Measurements from ENCODE around the gene COX6B1.

Gene COX6B1

DNA sequence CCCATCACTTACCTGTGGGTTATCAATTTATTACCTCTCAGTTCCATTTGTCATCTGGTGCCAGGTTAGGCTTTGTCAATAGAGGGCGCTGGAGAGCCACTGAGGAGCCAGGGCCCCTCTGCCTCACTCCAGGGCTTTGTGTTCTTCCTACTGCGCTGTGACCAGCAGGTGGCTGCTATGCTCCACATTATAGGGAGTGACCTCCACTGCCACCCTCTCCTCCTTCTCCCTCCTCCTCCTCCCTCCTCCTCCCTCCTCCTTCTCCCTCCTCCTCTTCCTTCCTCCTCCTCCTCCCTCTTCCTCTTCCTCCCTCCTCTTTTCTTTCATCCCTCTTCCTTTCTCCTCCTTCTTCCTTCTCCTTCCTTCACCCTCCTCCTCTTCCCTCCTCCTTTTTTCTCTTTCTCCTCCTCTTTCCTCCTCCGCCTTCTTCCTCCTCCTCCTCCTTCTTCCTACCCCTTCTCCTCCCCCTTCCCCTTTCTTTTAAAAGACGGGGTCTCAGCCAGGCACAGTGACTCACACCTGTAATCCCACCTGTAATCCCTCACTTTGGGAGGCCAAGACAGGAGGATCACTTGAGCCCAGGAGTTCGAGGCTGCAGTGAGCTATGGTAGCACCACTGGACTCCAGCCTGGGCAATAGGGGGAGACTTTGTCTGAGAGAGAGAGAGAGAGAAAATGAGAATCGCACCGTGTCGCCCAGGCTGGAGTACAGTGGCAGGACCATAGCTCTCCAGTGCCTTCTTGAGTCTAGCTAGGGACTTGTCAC lies 45.9 kb downstream of the COX6B1 start:
- TF ChIP-seq, protein P1, sequence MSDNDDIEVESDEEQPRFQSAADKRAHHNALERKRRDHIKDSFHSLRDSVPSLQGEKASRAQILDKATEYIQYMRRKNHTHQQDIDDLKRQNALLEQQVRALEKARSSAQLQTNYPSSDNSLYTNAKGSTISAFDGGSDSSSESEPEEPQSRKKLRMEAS (IDR thresholded peaks at IDR 0.05), result no peak
- TF ChIP-seq EP300 (IDR thresholded peaks at IDR 0.05; ENCODE audit: borderline replicate concordance), result no peak
- TF ChIP-seq, protein P2, sequence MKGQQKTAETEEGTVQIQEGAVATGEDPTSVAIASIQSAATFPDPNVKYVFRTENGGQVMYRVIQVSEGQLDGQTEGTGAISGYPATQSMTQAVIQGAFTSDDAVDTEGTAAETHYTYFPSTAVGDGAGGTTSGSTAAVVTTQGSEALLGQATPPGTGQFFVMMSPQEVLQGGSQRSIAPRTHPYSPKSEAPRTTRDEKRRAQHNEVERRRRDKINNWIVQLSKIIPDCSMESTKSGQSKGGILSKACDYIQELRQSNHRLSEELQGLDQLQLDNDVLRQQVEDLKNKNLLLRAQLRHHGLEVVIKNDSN (IDR thresholded peaks at IDR 0.05), result no peak
- no peak for TF ChIP-seq EGR1 (IDR thresholded peaks at IDR 0.05)
- no peak for TF ChIP-seq CEBPB (IDR thresholded peaks at IDR 0.05)
- peak; percentile 96 for TF ChIP-seq RAD21 (IDR thresholded peaks at IDR 0.05; ENCODE audit: low read depth)
- TF ChIP-seq YY1 (IDR thresholded peaks at IDR 0.05; ENCODE audit: low read depth), result 0 out of 2 replicates have a peak, but pooled peaks have one; percentile 20

DNA sequence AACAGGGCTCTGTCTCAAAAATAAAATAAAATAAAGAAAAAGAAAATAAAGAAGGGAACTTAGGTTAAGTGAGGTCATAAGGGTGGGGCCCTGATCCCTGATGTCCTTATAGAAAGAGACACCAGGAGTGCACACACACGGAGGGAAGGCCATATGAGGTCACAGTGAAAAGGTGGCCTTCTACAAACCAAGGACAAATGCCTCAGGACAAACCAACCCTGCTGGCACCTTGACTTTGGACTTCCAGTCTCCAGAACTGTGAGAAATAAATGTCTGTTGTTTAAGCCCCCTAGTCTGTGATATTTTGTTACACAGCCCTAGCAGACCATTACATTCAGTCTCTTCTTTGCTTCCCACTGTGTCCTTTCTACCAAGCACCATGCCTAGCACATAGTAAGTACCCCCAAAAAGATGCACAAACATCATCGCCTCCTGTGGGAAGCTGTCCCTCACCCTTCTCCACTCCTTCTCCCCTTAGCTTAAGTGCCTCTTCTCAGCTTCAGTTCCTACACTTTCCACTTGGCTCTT lies 47.8 kb downstream of the COX6B1 start:
- no peak for TF ChIP-seq YY1 (IDR thresholded peaks at IDR 0.05; ENCODE audit: low read depth)
- TF ChIP-seq, protein P2 (IDR thresholded peaks at IDR 0.05), result no peak
- TF ChIP-seq, protein P1 (IDR thresholded peaks at IDR 0.05), result no peak
- no peak for TF ChIP-seq CEBPB (IDR thresholded peaks at IDR 0.05)
- TF ChIP-seq NFIC (IDR thresholded peaks at IDR 0.05), result no peak
- no peak for TF ChIP-seq RAD21 (IDR thresholded peaks at IDR 0.05; ENCODE audit: low read depth)
- TF ChIP-seq FOXM1 (IDR thresholded peaks at IDR 0.05; ENCODE audit: borderline replicate concordance, low read depth), result no peak
- no peak for TF ChIP-seq EP300 (IDR thresholded peaks at IDR 0.05; ENCODE audit: borderline replicate concordance)
- TF ChIP-seq TCF12 (IDR thresholded peaks at IDR 0.05; ENCODE audit: low read depth), result no peak
- TF ChIP-seq CREB1 (IDR thresholded peaks at IDR 0.05; ENCODE audit: low read depth), result no peak
- TF ChIP-seq, protein P3, sequence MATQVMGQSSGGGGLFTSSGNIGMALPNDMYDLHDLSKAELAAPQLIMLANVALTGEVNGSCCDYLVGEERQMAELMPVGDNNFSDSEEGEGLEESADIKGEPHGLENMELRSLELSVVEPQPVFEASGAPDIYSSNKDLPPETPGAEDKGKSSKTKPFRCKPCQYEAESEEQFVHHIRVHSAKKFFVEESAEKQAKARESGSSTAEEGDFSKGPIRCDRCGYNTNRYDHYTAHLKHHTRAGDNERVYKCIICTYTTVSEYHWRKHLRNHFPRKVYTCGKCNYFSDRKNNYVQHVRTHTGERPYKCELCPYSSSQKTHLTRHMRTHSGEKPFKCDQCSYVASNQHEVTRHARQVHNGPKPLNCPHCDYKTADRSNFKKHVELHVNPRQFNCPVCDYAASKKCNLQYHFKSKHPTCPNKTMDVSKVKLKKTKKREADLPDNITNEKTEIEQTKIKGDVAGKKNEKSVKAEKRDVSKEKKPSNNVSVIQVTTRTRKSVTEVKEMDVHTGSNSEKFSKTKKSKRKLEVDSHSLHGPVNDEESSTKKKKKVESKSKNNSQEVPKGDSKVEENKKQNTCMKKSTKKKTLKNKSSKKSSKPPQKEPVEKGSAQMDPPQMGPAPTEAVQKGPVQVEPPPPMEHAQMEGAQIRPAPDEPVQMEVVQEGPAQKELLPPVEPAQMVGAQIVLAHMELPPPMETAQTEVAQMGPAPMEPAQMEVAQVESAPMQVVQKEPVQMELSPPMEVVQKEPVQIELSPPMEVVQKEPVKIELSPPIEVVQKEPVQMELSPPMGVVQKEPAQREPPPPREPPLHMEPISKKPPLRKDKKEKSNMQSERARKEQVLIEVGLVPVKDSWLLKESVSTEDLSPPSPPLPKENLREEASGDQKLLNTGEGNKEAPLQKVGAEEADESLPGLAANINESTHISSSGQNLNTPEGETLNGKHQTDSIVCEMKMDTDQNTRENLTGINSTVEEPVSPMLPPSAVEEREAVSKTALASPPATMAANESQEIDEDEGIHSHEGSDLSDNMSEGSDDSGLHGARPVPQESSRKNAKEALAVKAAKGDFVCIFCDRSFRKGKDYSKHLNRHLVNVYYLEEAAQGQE (IDR thresholded peaks at IDR 0.05; ENCODE audit: low read depth), result no peak
- no peak for TF ChIP-seq TAF1 (IDR thresholded peaks at IDR 0.05; ENCODE audit: low read depth)

DNA sequence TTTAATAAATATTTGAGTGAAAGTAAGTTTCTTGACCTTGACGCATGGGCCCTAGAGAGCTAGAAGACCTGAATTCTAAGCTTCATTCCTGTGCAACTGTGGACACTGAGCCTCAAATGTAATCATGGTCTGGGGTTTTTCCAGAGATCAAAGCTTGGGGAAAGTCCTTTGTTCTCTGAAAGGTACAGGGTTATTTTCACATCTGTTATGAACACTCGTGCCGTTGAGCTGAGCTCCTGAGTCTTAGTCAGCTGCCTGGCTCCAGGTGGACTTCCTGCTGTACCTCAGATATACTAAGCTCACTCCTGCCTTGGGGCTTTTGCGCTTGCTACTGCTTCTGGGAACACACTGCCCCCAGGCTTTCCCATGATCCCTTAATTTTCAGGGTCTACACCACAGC lies 48.7 kb downstream of the COX6B1 start:
- TF ChIP-seq EP300 (IDR thresholded peaks at IDR 0.05; ENCODE audit: borderline replicate concordance) (no peak), TCF12 (IDR thresholded peaks at IDR 0.05; ENCODE audit: low read depth) (no peak), RAD21 (IDR thresholded peaks at IDR 0.05; ENCODE audit: low read depth) (no peak), TAF1 (IDR thresholded peaks at IDR 0.05; ENCODE audit: low read depth) (no peak), NFIC (IDR thresholded peaks at IDR 0.05) (no peak), CEBPB (IDR thresholded peaks at IDR 0.05) (no peak), FOXM1 (IDR thresholded peaks at IDR 0.05; ENCODE audit: borderline replicate concordance, low read depth) (no peak), YY1 (IDR thresholded peaks at IDR 0.05; ENCODE audit: low read depth) (no peak), CREB1 (IDR thresholded peaks at IDR 0.05; ENCODE audit: low read depth) (no peak), EGR1 (IDR thresholded peaks at IDR 0.05) (no peak)
- TF ChIP-seq, protein P3 (IDR thresholded peaks at IDR 0.05; ENCODE audit: low read depth), result no peak
- TF ChIP-seq, protein P2 (IDR thresholded peaks at IDR 0.05), result no peak
- TF ChIP-seq, protein P1 (IDR thresholded peaks at IDR 0.05), result no peak

DNA sequence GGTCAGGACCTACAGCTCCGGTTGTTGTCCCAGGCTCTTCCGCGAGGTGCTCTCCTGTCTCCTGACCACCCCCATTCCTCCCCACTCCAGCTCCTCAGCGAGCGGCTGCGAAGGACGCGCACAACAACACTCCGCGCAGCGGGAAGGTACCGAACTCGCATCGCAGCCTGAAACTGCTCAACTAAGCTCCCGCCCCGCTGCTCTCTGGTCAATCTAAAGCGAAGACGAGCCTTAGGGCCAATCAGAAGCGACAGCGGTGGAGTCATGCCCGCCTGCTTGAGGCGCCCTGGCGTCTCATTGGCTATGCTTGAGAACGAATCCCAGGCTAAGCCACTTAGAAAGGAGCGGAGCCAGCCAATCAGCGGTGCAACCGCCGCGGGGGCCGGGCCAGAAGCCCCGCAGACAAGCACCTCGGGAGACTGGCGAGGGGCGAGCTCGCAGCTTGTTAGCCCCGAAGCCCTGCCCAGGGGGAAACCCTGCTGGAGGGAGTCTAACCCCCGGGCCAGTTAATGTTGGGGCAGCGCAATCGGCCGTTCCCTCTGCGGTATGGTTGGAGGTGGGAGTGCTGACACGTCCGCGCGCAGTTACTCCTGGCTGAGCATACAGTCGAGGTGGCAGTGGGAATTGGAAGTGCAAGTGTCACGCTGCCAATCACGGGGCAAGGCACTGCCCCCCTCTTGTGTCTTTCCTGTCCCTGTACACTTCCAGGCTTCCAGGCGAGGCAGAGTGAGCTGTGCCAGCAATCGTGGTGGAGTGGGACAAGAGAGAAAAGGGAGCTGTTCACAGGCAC lies 54.3 kb downstream of the COX6B1 start:
- no peak for TF ChIP-seq CEBPB (IDR thresholded peaks at IDR 0.05)
- peak; percentile 29; the same call in 1 of the 2 replicates for TF ChIP-seq CREB1 (IDR thresholded peaks at IDR 0.05; ENCODE audit: low read depth)
- TF ChIP-seq, protein P1 (IDR thresholded peaks at IDR 0.05), result 0 out of 2 replicates have a peak, but pooled peaks have one; percentile 33
- TF ChIP-seq, protein P3 (IDR thresholded peaks at IDR 0.05; ENCODE audit: low read depth), result peak; percentile 31; the same call in 1 of the 2 replicates
- TF ChIP-seq, protein P2 (IDR thresholded peaks at IDR 0.05), result no peak
- TF ChIP-seq EGR1 (IDR thresholded peaks at IDR 0.05), result no peak
- peak; percentile 16; the same call in 1 of the 2 replicates for TF ChIP-seq EP300 (IDR thresholded peaks at IDR 0.05; ENCODE audit: borderline replicate concordance)
- 0 out of 2 replicates have a peak, but pooled peaks have one; percentile 17 for TF ChIP-seq TCF12 (IDR thresholded peaks at IDR 0.05; ENCODE audit: low read depth)

All from Ishikawa (cell line).